HG02938 (cell line): ENCODE results near the gene ZP1.

Experiments
- ATAC-seq: cut with Tn5 transposase; IDR thresholded peaks from one replicate; pipeline ENCODE4 v1.9.1; 2021; ENCODE audit warnings: mild to moderate bottlenecking, moderate library complexity; ENCODE audit not compliant: unreplicated experiment

Gene ZP1

GRCh38 chr11:60858731-60859464 is 8.4 kb upstream of the ZP1 start:
- no peak for ATAC-seq

- no peak for ATAC-seq
Measured at GRCh38 chr11:60859616-60860250, 7.6 kb upstream of the ZP1 start.

- no peak for ATAC-seq
Measured at GRCh38 chr11:60860943-60861342, 6.4 kb upstream of the ZP1 start.

GRCh38 chr11:60862171-60862570 is 5.2 kb upstream of the ZP1 start:
- no peak for ATAC-seq

- ATAC-seq = no peak
Measured at GRCh38 chr11:60863550-60864521, 3.5 kb upstream of the ZP1 start.

GRCh38 chr11:60864856-60865513 is 2.4 kb upstream of the ZP1 start:
- ATAC-seq = no peak

GRCh38 chr11:60867871-60868681 is 734 bp downstream of the ZP1 start:
- no peak for ATAC-seq

- no peak for ATAC-seq
Measured at GRCh38 chr11:60868682-60869450, 1.5 kb downstream of the ZP1 start.

- ATAC-seq = no peak
Measured at GRCh38 chr11:60869451-60869825, 2.1 kb downstream of the ZP1 start.

- no peak for ATAC-seq
Measured at GRCh38 chr11:60870276-60870675, 2.9 kb downstream of the ZP1 start.

- ATAC-seq = no peak
Measured at GRCh38 chr11:60870733-60871377, 3.5 kb downstream of the ZP1 start.

- no peak for ATAC-seq
Measured at GRCh38 chr11:60871378-60872061, 4.2 kb downstream of the ZP1 start.

GRCh38 chr11:60872124-60872960 is 5.0 kb downstream of the ZP1 start:
- ATAC-seq = no peak

GRCh38 chr11:60872961-60873524 is 5.7 kb downstream of the ZP1 start:
- no peak for ATAC-seq

- ATAC-seq = no peak
Measured at GRCh38 chr11:60873533-60873932, 6.2 kb downstream of the ZP1 start.

GRCh38 chr11:60874421-60875365 is 7.4 kb downstream of the ZP1 start:
- no peak for ATAC-seq
